K562 (cell line): ENCODE results near the gene AGRN. TPM values are rescaled to one million over a fixed set of nuclear protein-coding genes. Genes with fewer than 3 reads are reported as not detected.

Experiments
- ATAC-seq: fragments of 200-7000 bp; cut with Tn5 transposase; 3 replicates; pipeline ENCODE4 v1.9.1; 2020; ENCODE audit warnings: moderate library complexity
- BruUV-seq: library from RNA; stranded (reverse); fragments of 400-500 nt; replicated peaks from 2 replicates; lab custom pipeline; 2021; lab: Mats Ljungman, UMichigan
- CTCF ChIA-PET: fragments of 300-600 bp; formaldehyde crosslinking; extraction: SDS; loops from one replicate; lab custom pipeline; 2021; ENCODE audit warnings: low intra/inter-chr PET ratio; lab: Yijun Ruan, JAX
- POLR2A ChIA-PET: fragments of 300-600, 350-650 bp; sonication (Branson Sonifier 250); formaldehyde crosslinking; extraction: SDS; loops from one replicate; lab custom pipeline; 2021; ENCODE audit warnings: antibody characterized with exemption, inconsistent platforms; lab: Yijun Ruan, JAX
- DNase-seq, 4 experiments: peaks; one replicate each; pipeline versions ENCODE4 v3.0.0 to v3.0.0-alpha.2; 2011 to 2018; ENCODE audit warnings: low spot score in 3 of 4, mixed read lengths in 3 of 4; ENCODE audit errors: extremely low read depth in 1 of 4
- FAIRE-seq: peaks from 2 replicates; lab custom pipeline; 2011; peaks lifted over from hg19 to GRCh38; lab: Jason Lieb, UNC
- H2AFZ ChIP-seq: 2 replicates; pipeline ENCODE4 v1.6.0; 2011; ENCODE audit warnings: low read depth, low read length, control low read depth, inconsistent platforms
- H3K27ac ChIP-seq: fragments of 200-600 bp; 3 replicates; pipeline ENCODE4 v1.8.0; 2011; ENCODE audit warnings: low read depth, mild to moderate bottlenecking, control low read depth, inconsistent platforms, low read length, moderate library complexity, mixed read lengths; ENCODE audit errors: extremely low read depth
- H3K27me3 ChIP-seq, 2 experiments: fragments of 300-600 bp in 1 of 2; 2 replicates in 1 of 2; 3 replicates in 1 of 2; pipeline versions ENCODE4 v1.6.0 to v1.8.0; 2011; ENCODE audit warnings: inconsistent platforms in 2 of 2, low read length in 2 of 2, mild to moderate bottlenecking in 1 of 2, mixed read lengths in 1 of 2, moderate library complexity in 1 of 2; ENCODE audit not compliant: control insufficient read depth in 2 of 2, insufficient read depth in 2 of 2
- H3K36me3 ChIP-seq: fragments of 300-600 bp; 3 replicates; pipeline ENCODE4 v1.8.0; 2011; ENCODE audit warnings: mild to moderate bottlenecking, low read length, inconsistent platforms; ENCODE audit not compliant: control insufficient read depth, insufficient read depth
- H3K4me1 ChIP-seq, 2 experiments: fragments of 200-600 bp in 1 of 2; replicated peaks in 1 of 2; 2 replicates in 1 of 2; 3 replicates in 1 of 2; pipeline versions ENCODE4 v1.5.1 to v1.8.0; 2011; ENCODE audit warnings: inconsistent platforms in 2 of 2, low read length in 2 of 2, mild to moderate bottlenecking in 1 of 2, mixed read lengths in 1 of 2, moderate library complexity in 1 of 2; ENCODE audit not compliant: control insufficient read depth in 2 of 2, insufficient read depth in 2 of 2
- H3K4me2 ChIP-seq: 2 replicates; pipeline ENCODE4 v1.6.1; 2011; ENCODE audit warnings: low read length, control low read depth, inconsistent platforms, mixed read lengths; ENCODE audit not compliant: insufficient read depth
- H3K4me3 ChIP-seq: fragments of 200-600 bp; sonication (generic), shearing (Covaris generic); 2 replicates; pipeline ENCODE4 v1.5.1; 2016; ENCODE audit warnings: control low read depth, inconsistent platforms
- H3K79me2 ChIP-seq: fragments of 200-600 bp; 3 replicates; pipeline ENCODE4 v1.8.0; 2011; ENCODE audit warnings: low read length, inconsistent platforms; ENCODE audit not compliant: control insufficient read depth, insufficient read depth
- H3K9ac ChIP-seq, 2 experiments: 2 replicates each; pipeline versions ENCODE4 v1.6.0 to v1.6.1; 2011; ENCODE audit warnings: low read depth in 2 of 2, low read length in 2 of 2, control low read depth in 1 of 2, inconsistent platforms in 1 of 2, mild to moderate bottlenecking in 1 of 2, mixed read lengths in 1 of 2; ENCODE audit not compliant: insufficient read depth in 1 of 2
- H3K9me1 ChIP-seq: one replicate; pipeline ENCODE4 v1.6.0; 2011; ENCODE audit warnings: inconsistent platforms, mild to moderate bottlenecking, low read length, moderate library complexity; ENCODE audit not compliant: control insufficient read depth, insufficient read depth
- H3K9me3 ChIP-seq: replicated peaks from 2 replicates; pipeline ENCODE4 v1.5.1; 2011; ENCODE audit warnings: low read depth, low read length, inconsistent platforms; ENCODE audit not compliant: control insufficient read depth, insufficient read depth
- H4K20me1 ChIP-seq: replicated peaks from 2 replicates; pipeline ENCODE4 v1.6.1; 2011; ENCODE audit warnings: low read length, inconsistent platforms, mixed read lengths; ENCODE audit not compliant: control insufficient read depth, insufficient read depth
- CC2D1A ChIP-seq: fragments of 450-650 bp; IDR thresholded peaks from 2 replicates; pipeline ENCODE4 v1.6.1; 2017; ENCODE audit warnings: mild to moderate bottlenecking
- DNMT1 ChIP-seq: fragments of 450-650 bp; IDR thresholded peaks from 2 replicates; pipeline ENCODE4 v1.6.1; 2016; ENCODE audit warnings: antibody characterized with exemption, mild to moderate bottlenecking
- GTF2F1 ChIP-seq: IDR thresholded peaks from 2 replicates; pipeline ENCODE4 v1.6.1; 2011; ENCODE audit warnings: low read depth, low read length, improper control_type of control experiment
- IFI16 ChIP-seq: fragments of 250-450 bp; sonication (Bioruptor Pico); IDR thresholded peaks from 2 replicates; pipeline ENCODE4 v2.1.2; 2022; ENCODE audit warnings: mild to moderate bottlenecking, inconsistent platforms
- NRF1 ChIP-seq, 2 experiments: fragments of 450-650 bp; IDR thresholded peaks in 1 of 2; conservative IDR thresholded peaks in 1 of 2; 2 replicates each; pipeline ENCODE4 v1.6.1; 2014; ENCODE audit warnings: mild to moderate bottlenecking in 2 of 2
- SAFB ChIP-seq: fragments of 200-400 bp; formaldehyde crosslinking; IDR thresholded peaks from 2 replicates; pipeline ENCODE4 v1.6.1; 2017; ENCODE audit warnings: low read depth, low read length, borderline replicate concordance
- TARDBP ChIP-seq: fragments of 450-650 bp; IDR thresholded peaks from 2 replicates; pipeline ENCODE4 v1.6.1; 2016
- ZC3H4 ChIP-seq: sonication (generic); formaldehyde crosslinking; IDR thresholded peaks from 2 replicates; pipeline ENCODE4 v1.9.0; 2021; ENCODE audit warnings: missing genetic modification reagents, borderline replicate concordance
- WGBS: fragments of 100-300 bp; shearing (Covaris generic); methylation state at CpG from one replicate; pipeline ENCODE4 v1.1.6; 2016; ENCODE audit warnings: low coverage, mixed read lengths; ENCODE audit not compliant: insufficient coverage; ENCODE audit errors: missing lambda C conversion rate; 5-methylcytosine and 5-hydroxymethylcytosine counted together
- in situ Hi-C: fragments of 300-500 bp; cut with MboI; formaldehyde crosslinking; loops from 4 replicates; pipeline ENCODE4 v1.15.0; 2018; ENCODE audit warnings: inconsistent platforms, mixed read lengths
- intact Hi-C: fragments of 100-400 bp; cut with micrococcal nuclease; formaldehyde crosslinking; loops from 2 replicates; pipeline ENCODE4 v1.14.2; 2022
- polyA plus RNA-seq, 8 experiments: library from polyadenylated mRNA; depleted of rRNA in 4 of 8; stranded (reverse) in 5 of 8; unstranded in 3 of 8; fragments of >200 nt; fragmentation: Nextera tagmentation in 2 of 8; fragmentation: Illumina TruSeq in 1 of 8; extraction: Ambion mirVana in 2 of 8; extraction: Trizol in 1 of 8; gene quantifications; 2 replicates each; pipeline versions ENCODE4 v1.2.1 to v1.2.3, GENCODE V29; 2011 to 2014; ENCODE audit warnings: inconsistent platforms in 1 of 8, missing spikeins in 1 of 8
- total RNA-seq, 7 experiments: library from RNA; depleted of rRNA in 6 of 7; stranded (reverse); fragments of >200 nt in 6 of 7; fragmentation: Illumina TruSeq in 2 of 7; extraction: Trizol in 2 of 7; gene quantifications; 2 replicates each; pipeline versions ENCODE4 v1.2.1 to v1.2.3, GENCODE V29; 2011 to 2021; ENCODE audit warnings: low replicate concordance in 1 of 7
- TF ChIP-seq, protein P1 (sequence below): IDR thresholded peaks from 2 replicates; pipeline ENCODE4 v1.6.1; 2012; ENCODE audit warnings: low read depth, low read length, improper control_type of control experiment, borderline replicate concordance
- TF ChIP-seq, protein P2 (sequence below): sonication (generic); formaldehyde crosslinking; IDR thresholded peaks from 2 replicates; pipeline ENCODE4 v1.9.0; 2022; ENCODE audit warnings: mild to moderate bottlenecking, missing genetic modification reagents
- TF ChIP-seq, protein P3 (sequence below): conservative IDR thresholded peaks from 2 replicates; pipeline ENCODE4 v1.6.1; 2011; ENCODE audit warnings: low read depth, mild to moderate bottlenecking, low read length; ENCODE audit not compliant: control insufficient read depth

AGRN gene
- total and polyA plus RNA-seq, 9 of the 15 experiments (the other 6 are each of a cell fraction or from before 2014, with no cell fraction given): 0.04 to 111 (median 18.1) TPM

DNA sequence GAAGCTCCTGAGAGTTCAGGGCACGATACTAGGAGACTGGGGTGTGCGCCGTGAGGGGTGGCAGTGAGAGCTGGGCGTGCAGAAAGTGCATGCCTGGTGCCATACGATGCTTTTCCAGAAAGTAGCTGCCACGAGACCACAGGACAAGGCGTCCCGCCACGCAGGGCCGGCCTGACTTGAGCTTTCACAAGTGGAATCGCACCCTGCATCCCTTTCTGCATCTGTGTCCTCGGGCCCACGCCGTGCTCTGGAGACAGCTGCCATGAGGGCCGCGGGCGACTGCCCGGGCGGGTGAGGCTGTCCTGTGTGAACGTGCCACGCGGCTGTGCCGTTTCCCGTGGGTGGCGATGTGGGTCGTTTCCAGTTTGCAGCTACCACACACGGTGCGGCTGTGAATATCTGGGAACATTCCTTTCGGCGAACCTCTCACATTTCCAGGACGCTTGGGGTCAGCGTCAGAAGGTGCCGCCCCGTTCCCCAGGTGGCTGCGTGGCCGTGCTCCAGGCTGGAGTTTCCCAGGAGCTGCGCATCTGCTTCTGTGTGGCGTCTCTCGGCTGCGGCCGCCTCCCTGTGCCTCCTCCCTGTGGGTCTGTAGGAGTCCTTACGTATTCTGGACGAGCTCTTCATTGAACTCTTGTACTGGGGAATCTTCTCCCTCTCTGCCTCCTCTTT, 37.0 kb upstream of the AGRN start:
- POLR2A ChIA-PET: interaction anchor here (0.6 to 1.7 kb wide), 7 partner anchors 12 to 351 kb away, joined by 3 to 8 read pairs (median 4); partner anchors contain the start of genes PLEKHN1 and TNFRSF18
- in situ Hi-C loops: loop anchor here (10.0 kb wide), 1 partner anchor 82 kb away; no protein-coding TSS in a partner anchor

More for the DNA sequence above, 37.0 kb upstream of the AGRN start:
- Histone ChIP-seq H3K9me1 (no peaks in the 10 kb centered on the region), H3K9ac (peak overlapping the region in 1 of 2 experiments; percentile 37; a peak in 1 of 4 replicates), H3K9me3 (no peaks in the 10 kb centered on the region), H3K4me1 (peaks cover 0 to 61% of the 10 kb centered on the region in 2 experiments; a peak in 3 of 5 replicates), H3K36me3 (no peaks in the 10 kb centered on the region), H3K27ac (no peak overlapping the region), H3K4me3 (no peak overlapping the region), H3K27me3 (peaks cover 39 to 60% of the 10 kb centered on the region in 2 experiments; a peak in 4 of 5 replicates), H3K4me2 (no peak overlapping the region), H4K20me1 (peaks cover 13% of the 10 kb centered on the region), H2AFZ (no peak overlapping the region), H3K79me2 (no peaks in the 10 kb centered on the region)
- WGBS: 12% methylated on average over 43 of the region's 43 CpGs
- DNase-seq (no peak), ATAC-seq (no peak), FAIRE-seq (no peak)
- no peak for TF ChIP-seq ZC3H4 (CRISPR knock-in tag)
- TF ChIP-seq, protein P1, sequence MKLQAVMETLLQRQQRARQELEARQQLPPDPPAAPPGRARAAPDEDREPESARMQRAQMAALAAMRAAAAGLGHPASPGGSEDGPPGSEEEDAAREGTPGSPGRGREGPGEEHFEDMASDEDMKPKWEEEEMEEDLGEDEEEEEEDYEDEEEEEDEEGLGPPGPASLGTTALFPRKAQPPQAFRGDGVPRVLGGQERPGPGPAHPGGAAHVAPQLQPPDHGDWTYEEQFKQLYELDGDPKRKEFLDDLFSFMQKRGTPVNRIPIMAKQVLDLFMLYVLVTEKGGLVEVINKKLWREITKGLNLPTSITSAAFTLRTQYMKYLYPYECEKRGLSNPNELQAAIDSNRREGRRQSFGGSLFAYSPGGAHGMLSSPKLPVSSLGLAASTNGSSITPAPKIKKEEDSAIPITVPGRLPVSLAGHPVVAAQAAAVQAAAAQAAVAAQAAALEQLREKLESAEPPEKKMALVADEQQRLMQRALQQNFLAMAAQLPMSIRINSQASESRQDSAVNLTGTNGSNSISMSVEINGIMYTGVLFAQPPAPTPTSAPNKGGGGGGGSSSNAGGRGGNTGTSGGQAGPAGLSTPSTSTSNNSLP: no peak
- peak in 1 of 2 experiments; percentile 51; a peak in 3 of 4 replicates for TF ChIP-seq NRF1 (conservative IDR thresholded peaks at IDR 0.05 in 1 of 2, IDR thresholded peaks at IDR 0.05 in 1 of 2)
- TF ChIP-seq SAFB: peak; percentile 40; the same call in 1 of the 2 replicates
- TF ChIP-seq, protein P2, sequence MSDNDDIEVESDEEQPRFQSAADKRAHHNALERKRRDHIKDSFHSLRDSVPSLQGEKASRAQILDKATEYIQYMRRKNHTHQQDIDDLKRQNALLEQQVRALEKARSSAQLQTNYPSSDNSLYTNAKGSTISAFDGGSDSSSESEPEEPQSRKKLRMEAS (CRISPR knock-in tag): 0 out of 2 replicates have a peak, but pooled peaks have one; percentile 14
- TF ChIP-seq DNMT1: no peak
- no peak for TF ChIP-seq TARDBP
- TF ChIP-seq IFI16 (CRISPR knock-in tag): no peak
- TF ChIP-seq, protein P3, sequence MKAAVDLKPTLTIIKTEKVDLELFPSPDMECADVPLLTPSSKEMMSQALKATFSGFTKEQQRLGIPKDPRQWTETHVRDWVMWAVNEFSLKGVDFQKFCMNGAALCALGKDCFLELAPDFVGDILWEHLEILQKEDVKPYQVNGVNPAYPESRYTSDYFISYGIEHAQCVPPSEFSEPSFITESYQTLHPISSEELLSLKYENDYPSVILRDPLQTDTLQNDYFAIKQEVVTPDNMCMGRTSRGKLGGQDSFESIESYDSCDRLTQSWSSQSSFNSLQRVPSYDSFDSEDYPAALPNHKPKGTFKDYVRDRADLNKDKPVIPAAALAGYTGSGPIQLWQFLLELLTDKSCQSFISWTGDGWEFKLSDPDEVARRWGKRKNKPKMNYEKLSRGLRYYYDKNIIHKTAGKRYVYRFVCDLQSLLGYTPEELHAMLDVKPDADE: no peak
- no peak for TF ChIP-seq GTF2F1
- no peak for TF ChIP-seq CC2D1A
- CTCF ChIA-PET: interaction anchor here (2.9 kb wide), 1 partner anchor 81 kb away, joined by 27 read pairs; no protein-coding TSS in a partner anchor
- BruUV-seq: no TSS peak
- intact Hi-C loops: loop anchor here (10.0 kb wide), 1 partner anchor 312 kb away; no protein-coding TSS in a partner anchor
